ENCODE measurements around the gene AICDA. TPM values are rescaled to one million over a fixed set of nuclear protein-coding genes. Genes with fewer than 3 reads are reported as not detected.

The AICDA gene
- total and polyA plus RNA-seq, 10 of the 15 experiments (the other 5 are each of a cell fraction or from before 2014, with no cell fraction given), result 9.4 to 24.9 (median 16.6) TPM

- no peak for FAIRE-seq
These were observed 25.0 kb upstream of the AICDA start for GRCh38 chr12:8637666-8638065.

More at GRCh38 chr12:8637666-8638065, 25.0 kb upstream of the AICDA start:
- BruUV-seq (replicated peaks), result no TSS peak
- in situ Hi-C loops (cut with MboI), result loop anchor here (25.0 kb wide), 2 partner anchors 1025 to 1675 kb away; partner anchors contain the start of genes CLEC2D, EMG1, PHB2 and PTPN6
- WGBS (ENCODE audit: insufficient coverage, insufficient replicate concordance, low lambda C conversion rate, missing lambda C conversion rate), result 92% methylated on average over 4 of the region's 4 CpGs
- no peak for DNase-seq (ENCODE audit: low read depth, low spot score)
- ChIA-PET RAD21 (ENCODE audit: unreplicated experiment) (no interaction called here), POLR2A (interaction anchor here (0.6 kb wide), 1 partner anchor 487 kb away, joined by 3 read pairs; no protein-coding TSS in a partner anchor), SMC1A (ENCODE audit: uncharacterized antibody, unreplicated experiment) (interaction anchor here (1.0 kb wide), 1 partner anchor 93 kb away, joined by 3 read pairs; no protein-coding TSS in a partner anchor), CTCF (no interaction called here)
- H3K27ac ChIP-seq (ENCODE audit: control insufficient read depth, insufficient read depth), result no peak overlapping the region
- H3K9ac ChIP-seq (ENCODE audit: control insufficient read depth, insufficient read depth, low read length), result no peak overlapping the region
- H3K79me2 ChIP-seq (ENCODE audit: control insufficient read depth, insufficient read depth, low read length), result no peaks in the 10 kb centered on the region
- H3K9me3 ChIP-seq (replicated peaks; ENCODE audit: control insufficient read depth, insufficient read depth, low read length), result no peaks in the 10 kb centered on the region; the same call in 2 of the 3 replicates
- intact Hi-C loops (cut with micrococcal nuclease; ENCODE audit: unreplicated experiment), result no loop called here
- no peak for TF ChIP-seq E2F8 (IDR thresholded peaks at IDR 0.05; ENCODE audit: low read depth, partially characterized antibody)
- no peak for TF ChIP-seq POLR2AphosphoS5 (IDR thresholded peaks at IDR 0.05; ENCODE audit: low read length)
- TF ChIP-seq SUZ12 (IDR thresholded peaks at IDR 0.05; ENCODE audit: unreplicated experiment), result no peak
- no peak for TF ChIP-seq MXI1 (IDR thresholded peaks at IDR 0.05; ENCODE audit: low read depth, low read length)
- no peak for TF ChIP-seq POLR2A (IDR thresholded peaks at IDR 0.05; ENCODE audit: low read depth, low read length)
- no peak for TF ChIP-seq STAT1 (conservative IDR thresholded peaks at IDR 0.05)
- no peak for TF ChIP-seq IKZF2 (IDR thresholded peaks at IDR 0.05)
- H4K20me1 ChIP-seq (ENCODE audit: control insufficient read depth, insufficient read depth), result no peaks in the 10 kb centered on the region
- no peak overlapping the region for H3K4me2 ChIP-seq (ENCODE audit: control insufficient read depth, insufficient read depth)
- ATAC-seq, result no peak
- no peaks in the 10 kb centered on the region for H3K36me3 ChIP-seq (ENCODE audit: control insufficient read depth in 2 of 2, insufficient read depth in 2 of 2, low read length in 1 of 2)
- H3K4me1 ChIP-seq (ENCODE audit: control insufficient read depth, insufficient read depth, low read length), result peaks cover 3% of the 10 kb centered on the region
- H3K27me3 ChIP-seq (replicated peaks in 1 of 2; ENCODE audit: control insufficient read depth in 2 of 2, insufficient read depth in 2 of 2, low read length in 1 of 2), result no peaks in the 10 kb centered on the region
- H2AFZ ChIP-seq (ENCODE audit: control insufficient read depth, low read depth, low read length), result no peak overlapping the region
- H3K4me3 ChIP-seq, result no peak overlapping the region

All from GM12878 (cell line).